GM18511 (cell line): ENCODE data around the gene HELQ.
"Not testable (repeated sequence)": the region's sequence is repeated elsewhere in the genome, so short reads cannot be mapped to it uniquely, and the experiment has no call there.

Source experiments
- ATAC-seq: cut with Tn5 transposase; IDR thresholded peaks from one replicate; pipeline ENCODE4 v1.9.1; 2021; ENCODE audit warnings: mild to moderate bottlenecking, moderate library complexity; ENCODE audit not compliant: unreplicated experiment

HELQ gene

DNA sequence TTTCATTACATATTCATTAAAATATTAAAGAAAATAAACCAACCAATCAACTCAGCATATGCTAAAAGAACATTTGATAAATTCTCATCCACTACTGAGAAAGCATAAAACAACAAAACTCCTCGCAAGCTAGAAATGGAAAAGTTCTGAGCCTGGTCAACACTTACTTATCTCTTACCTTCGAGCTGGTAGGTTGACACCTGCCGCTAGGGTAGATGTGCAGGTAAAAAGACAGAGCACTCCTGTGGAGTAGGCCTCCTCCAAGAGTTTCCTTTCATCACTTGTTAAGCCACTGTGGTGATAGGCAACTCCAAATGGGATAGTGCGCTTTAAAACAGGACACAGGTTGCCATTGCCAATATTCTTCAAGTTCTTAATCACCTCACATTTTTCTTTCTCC is 18.9 kb downstream of the HELQ start:
- ATAC-seq: no peak

DNA sequence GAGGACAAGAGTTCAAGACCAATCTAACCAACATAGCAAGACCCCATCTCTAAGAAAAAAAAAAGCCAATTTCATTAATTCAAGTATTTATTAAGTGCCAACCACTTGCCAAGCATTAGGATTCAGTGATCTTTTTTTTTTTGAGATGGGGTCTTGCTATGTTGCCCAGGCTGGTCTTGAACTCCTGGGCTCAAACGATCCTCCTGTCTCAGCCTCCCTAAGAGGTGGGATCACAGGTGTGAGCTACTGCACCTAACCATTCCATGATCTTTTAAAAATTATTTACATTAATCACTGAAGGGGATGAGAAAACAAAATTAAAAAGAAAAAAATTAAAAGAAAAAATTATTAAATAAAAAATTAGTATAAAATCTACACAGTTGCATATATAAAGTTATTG is 24.4 kb downstream of the HELQ start:
- no peak for ATAC-seq

DNA sequence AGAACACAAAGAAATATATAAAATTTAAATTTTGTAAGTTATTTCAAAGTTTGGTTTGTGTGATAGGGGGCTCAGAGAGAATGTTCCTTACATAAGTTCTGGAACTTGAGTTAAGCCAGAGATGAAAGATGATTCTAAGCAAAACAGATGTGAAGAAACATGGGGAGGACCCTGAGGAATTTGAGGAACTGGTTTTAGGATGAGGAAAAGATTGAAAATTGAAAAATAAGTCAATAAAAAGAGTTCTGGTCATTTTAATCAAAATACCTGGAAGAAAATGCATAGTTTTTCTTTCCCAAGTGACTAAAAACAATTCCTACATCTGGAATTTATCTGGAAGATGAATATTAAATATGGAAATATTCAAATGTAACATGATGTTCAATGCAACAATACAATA is 37.4 kb downstream of the HELQ start:
- no peak for ATAC-seq

DNA sequence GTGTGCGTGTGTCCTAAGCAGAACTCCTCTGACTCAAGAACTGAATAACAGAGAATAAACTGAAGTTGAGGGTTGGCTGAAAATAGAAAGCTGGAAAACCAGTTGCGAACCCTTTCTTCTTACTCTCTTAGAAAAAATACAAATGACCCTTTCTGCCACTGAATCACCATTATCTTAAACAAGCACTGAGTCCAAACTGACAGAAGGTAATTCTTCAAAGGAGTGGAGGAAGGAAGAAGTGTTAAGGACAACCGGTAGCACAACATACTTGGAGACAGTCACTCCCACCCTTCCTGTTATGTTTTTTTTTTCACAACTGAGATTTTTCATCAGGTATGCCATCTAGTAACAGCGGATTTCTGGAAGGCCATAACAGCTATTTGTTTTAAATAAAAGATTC is 38.1 kb downstream of the HELQ start:
- ATAC-seq: no peak

DNA sequence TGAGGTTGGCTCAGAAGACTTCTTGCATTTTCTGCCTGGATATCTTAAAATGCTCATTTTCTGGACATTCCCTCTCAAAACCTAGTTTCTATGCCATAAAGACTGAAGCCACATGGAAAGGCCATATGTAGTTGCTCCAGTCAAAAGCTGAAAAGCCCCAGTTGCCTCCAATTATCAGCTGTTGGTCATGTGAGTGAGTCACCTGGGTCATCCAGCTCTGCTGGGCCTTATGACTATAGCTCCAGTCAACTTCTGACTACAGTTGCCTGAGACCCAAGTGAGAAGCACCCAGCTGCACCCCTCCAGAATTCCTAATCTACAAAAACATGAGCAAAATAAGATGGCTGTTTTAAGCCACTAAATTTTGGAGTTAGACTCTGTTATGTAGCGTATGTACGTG is 41.9 kb downstream of the HELQ start:
- no peak for ATAC-seq

DNA sequence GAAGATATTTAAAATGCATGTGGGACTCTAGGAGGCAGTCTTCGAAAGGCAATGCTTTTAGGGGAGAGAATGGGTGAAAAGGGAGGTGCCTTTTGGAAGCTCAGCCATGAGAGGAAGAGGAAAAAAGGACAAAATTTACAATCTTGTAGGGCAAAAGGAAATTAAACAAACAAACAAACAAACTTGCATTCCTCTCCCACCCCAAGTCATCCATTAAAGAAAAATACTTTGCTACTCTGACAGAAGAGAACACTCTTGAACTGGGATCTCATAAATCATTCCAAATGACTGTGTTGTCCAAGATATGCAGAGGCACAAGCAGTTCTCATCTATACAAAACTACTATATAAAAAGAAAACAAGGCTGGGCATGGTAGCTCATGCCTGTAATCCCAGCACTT is 46.7 kb downstream of the HELQ start:
- ATAC-seq: no peak

DNA sequence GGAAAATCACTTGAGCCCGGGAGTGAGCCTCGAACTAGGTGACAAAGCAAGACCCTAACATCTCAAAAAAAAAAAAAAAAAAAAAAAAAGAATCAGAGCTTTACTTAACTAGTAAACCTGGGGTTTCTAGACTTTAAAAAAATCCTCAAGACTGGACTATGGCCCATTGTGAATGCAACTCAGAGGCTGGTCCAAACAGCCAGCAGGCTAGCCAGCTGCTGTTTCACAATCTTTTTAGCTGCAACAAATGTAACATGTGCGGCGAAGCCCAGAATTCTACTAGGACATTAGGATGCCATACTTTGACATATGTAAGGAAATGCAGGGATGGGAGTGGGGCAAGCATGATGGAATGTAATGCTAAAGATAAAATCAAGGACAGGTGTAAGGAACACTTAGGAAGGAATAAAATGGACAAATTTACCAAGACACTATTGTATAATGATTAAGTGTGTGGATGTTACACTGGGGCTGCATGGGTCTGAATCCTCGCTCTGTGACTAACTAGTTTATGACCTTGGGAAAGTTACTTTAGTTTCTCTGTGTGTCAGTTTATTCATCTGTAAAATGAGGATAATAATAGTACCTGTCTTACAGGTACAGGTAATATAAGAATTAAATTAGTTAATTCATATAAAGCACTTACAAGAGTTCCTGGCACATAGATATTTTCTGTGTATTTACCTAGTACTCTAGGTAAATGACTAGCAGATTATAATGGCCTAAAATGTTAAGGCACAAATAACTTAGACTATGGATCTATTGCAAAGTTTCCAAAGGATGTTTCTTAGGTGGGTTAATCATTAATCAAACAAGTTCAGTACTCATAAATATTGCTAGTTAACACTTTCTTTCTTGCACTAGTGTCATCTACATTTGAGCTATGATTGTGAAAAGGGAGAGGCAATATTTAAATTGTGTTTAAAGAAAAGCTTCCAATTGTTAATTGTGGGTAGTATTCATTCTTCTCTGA is 49.5 kb downstream of the HELQ start:
- ATAC-seq: no peak

DNA sequence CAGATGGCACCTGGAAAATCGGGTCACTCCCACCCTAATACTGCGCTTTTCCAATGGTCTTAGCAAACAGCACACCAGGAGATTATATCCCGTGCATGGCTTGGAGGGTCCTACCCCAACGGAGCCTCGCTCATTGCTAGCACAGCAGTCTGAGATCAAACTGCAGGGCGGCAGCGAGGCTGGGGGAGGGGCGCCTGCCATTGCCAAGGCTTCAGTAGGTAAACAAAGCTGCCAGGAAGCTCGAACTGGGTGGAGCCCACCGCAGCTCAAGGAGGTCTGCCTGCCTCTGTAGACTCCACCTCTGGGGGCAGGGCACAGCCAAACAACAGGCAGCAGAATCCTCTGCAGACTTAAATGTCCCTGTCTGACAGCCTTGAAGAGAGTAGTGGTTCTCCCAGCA is 57.5 kb downstream of the HELQ start:
- not testable (repeated sequence) for ATAC-seq

DNA sequence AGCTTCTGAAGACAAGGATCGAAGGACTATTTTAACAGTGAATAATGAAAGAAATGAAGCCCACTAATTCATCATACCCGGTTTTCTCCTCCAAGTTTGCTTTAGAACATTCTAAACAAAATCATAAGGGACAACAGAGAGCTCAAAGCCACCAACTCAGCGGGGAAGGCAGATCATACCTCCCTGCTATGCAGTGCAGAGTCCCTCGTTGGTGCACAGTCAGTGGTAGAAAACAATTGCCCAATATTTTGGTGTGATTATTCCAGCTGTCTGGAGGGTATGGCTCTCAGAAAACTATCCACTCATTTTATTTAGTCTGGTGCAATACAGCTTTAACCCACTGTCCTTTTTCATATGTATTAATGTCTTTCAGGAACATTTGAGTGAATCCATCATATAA is 61.7 kb downstream of the HELQ start:
- no peak for ATAC-seq

DNA sequence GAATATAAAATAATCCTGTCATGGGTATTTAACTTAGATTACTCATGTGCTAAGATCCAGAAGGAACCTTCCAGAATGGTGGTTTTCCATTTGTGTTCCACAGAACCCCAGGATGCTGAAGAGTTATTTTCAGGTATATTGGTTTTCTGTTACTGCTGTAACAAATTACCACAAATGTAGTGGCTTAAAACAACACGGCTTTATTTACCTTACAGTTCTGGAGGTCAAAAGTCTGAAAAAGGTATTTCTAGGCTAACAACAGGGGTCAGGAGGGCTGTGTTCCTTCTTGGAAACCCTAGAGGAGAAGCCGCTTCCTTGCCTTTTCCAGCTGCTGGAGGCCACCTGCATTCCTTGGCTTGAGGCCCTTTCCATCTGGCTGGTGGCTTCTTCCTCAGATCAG is 63.1 kb downstream of the HELQ start:
- no peak for ATAC-seq

DNA sequence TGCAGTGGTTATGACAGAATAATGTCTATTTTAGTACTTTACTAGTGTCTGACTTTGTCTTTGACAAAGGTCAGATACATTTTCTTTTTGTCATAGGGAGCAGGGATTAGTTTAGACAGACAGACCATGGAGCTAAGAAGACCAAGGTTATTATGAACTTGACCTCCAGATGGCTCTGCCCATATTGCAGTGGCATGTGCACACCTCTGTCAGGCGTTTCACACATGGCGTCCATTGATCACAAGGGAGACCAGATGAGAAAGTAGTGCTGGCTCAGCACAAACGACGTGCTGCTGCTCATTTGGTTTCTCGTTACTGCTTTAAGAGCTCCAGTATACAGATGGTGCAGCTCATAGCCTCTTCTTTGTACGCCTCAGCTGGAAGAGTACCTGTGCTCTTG is 64.7 kb downstream of the HELQ start:
- no peak for ATAC-seq

DNA sequence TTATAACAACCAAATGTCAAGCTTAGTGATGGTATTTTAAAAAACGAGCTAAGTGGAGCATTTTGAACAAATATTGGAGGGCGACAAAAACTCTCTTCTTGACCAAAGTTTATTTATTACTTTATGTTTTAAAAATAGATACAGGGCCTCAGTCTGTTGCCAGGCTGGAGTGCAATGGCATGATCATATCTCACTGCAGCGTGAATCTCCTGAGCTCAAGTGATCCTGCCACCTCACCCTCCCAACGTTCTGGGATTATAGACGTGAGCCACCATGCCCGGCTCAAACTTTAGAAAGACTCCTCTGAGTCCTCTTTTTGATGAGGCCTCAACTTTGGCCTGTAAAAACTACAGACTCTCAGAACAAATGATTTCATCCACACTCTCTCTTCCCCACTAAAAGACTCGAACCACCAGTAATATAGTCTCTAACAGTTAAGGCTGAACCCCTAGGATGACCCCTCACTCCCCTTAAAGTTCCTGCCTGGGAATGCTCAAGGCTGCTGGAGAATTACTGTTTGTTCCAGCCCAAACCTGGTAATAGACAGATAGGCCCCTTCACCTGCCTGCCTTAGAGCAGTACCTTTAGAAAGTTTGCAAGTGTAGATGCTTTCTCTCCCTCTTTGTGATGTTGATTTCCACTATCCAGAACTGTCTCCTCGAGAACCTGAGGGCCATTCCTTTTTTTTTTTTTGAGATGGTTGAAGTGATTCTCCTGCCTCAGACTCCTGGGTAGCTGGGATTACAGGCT is 65.7 kb downstream of the HELQ start:
- ATAC-seq: no peak

DNA sequence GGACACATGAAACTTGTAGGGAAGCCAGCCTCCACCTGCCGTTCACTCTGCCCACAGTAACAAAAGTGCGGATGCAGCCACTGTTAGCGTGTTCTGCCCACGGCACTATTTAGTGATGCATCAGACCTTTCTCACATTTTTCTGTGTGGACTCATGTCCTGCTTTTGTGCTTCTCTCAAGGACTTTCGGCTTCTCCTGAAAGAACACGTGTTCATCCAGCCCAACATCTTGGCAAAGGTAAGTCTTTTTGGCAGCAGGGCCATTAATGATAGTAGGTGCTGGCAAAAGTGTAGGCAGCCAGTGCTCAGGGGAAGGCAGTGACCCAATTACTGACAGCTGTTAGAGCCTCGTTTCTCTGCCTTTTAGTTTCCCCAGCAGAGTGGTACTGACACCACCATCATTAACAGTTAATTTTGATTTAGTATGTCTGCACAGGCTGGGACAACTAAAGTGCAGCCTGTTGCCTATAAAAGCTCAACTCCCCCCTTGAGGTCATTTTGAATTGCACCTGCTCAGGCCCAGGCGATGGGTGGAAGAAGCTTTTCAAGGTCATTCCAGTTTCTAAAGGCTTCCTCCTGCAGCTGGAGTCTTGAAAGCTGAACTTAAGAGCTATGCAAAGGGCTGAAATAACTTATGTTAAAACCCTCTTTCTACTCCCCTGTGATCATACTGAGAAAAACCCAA is 66.4 kb downstream of the HELQ start:
- ATAC-seq: no peak

DNA sequence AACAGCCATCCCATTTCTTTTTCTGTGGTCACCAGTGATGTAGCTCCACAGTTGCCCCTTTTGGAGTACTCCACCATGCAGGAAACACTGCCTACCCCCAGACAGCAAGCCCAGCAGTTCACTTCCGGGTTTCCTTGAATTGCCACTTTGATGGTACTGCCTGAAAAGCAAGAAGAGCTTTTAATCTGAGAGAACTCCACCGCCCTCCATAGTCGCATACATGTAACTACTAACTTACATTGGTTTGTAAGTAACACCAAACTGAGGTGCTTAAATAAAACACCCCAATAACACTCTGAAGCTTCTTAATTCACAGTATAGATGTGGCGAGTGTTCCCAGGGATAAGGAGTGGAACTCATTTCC is 67.3 kb downstream of the HELQ start:
- ATAC-seq: no peak

DNA sequence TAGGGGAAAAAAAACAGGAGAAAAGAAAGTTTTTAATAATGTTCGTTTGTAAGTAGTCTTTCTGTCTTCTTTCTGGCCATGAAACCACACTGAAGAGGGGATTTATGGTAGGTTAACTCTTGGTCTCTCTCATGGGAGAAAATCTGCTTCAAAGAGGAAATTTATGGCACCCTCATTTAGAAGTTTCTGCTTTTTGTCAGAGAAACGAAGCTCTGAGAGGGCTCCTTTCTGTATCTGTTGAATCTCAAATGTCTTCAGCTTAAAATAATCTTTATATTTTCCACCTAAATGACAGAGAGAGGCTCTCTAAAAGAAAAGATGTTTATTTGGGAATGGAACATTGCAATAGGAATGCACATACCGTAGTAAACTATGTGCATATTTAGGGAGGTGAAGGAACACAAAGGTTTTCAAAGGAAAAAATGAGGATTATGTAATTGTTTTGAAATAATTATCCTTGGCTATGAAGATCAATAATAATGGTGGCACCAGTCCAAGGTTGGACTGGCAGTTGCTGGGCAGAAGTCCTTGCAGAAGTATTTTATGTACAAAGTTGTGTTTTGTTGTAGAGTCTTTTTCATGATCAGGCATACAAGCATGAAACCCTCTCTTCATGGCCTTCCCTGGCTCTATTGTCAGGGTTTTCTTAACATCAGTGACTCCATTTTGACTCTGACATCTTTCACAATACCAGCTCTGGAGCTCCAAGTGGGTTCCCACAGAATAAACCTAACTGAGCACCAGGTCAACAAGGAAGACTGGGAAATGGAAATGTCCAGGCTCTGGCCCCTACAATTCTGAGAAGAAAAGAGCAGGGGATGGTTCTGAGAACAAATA is 67.9 kb downstream of the HELQ start:
- no peak for ATAC-seq

DNA sequence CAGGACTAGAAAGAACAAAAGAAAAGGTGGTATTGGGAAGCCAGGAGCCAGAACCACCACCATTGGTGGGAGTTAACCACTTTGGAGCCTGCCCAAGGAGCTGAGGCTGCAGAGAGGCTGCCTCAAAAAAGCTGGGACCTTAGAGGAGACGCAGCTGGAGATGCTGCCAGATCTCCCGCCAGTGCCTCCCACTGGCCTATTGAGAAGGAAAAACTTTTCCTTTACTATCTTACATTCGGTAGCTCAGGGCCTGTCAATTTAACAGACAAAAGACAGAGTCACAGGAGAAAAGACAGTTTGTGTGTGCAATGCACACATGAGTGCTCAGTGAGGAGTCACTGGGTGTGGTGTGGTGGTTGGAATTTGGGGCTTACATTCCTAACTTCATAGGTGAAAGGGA is 68.6 kb downstream of the HELQ start:
- no peak for ATAC-seq

DNA sequence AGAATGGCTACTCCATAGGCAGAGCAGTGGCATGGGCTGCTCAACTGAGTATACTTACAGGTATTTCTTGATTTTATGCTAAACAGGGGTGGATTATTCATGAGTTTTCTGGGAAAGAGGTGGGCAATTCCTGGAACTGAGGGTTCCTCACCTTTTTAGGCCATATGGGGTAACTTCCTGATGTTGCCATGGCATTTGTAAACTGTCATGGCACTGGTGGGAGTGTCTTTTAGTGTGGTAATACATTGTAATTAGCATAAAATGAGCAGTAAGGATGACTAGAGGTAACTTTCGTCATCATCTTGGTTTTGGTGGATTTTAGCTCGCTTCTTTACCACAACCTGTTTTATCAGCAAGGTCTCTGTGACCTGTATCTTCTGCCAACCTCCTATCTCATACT is 72.8 kb downstream of the HELQ start:
- no peak for ATAC-seq

DNA sequence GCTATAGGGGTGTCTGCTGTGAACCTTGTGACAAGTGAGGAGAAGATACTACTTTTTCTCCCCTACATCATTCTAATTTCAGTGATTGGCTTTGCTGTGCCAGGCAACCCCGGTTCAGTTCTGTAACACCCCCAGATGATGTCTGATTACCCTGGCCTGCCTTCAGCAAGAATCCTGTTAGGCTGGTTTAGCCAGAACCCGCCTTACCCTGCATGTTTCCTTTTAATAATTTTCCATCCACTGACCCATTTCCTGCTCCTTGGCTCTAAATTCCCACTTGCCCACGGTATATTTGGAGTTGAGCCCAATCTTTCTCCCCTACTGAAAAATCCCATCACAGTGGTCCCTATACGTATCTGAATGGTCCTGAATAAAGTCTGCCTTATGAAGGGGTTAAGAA is 74.5 kb downstream of the HELQ start:
- ATAC-seq: no peak

DNA sequence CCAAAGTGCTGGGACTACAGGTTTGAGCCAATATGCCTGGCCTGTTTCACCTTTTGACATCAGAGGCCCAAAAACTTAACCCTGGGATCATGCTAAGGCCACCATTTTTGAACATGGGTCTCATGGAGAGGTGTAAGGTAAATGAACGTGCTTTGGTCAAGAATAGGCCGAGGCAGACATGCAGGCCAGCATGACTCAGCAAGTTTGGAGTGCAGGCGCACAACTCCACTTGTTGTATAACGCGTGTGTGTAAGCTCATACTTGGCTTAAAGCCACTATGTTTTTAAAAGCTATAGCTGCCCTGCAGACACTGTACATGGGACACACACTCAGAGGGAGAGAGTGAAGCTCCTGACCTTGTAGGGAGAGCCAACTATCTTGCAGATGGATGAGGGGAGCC is 77.2 kb downstream of the HELQ start:
- ATAC-seq: no peak

DNA sequence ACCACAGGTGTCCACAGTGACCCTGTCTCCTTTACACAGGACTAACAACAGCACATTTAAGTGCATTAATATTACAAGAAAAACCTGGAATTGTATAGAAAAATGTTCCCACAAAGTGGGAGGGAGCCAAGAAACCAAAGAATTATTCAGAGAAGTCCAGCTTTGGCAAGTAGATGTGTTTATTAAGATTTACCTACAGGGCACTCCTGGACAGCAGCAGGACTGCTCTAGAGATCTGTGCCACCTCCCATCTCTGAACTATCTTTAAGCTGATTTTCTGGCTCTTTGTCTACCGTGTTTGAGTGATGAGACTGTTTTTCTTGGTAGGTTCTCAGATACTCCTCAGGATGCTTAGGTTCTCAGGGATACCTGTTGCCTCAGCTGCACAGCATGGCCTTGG is 82.7 kb downstream of the HELQ start:
- no peak for ATAC-seq

DNA sequence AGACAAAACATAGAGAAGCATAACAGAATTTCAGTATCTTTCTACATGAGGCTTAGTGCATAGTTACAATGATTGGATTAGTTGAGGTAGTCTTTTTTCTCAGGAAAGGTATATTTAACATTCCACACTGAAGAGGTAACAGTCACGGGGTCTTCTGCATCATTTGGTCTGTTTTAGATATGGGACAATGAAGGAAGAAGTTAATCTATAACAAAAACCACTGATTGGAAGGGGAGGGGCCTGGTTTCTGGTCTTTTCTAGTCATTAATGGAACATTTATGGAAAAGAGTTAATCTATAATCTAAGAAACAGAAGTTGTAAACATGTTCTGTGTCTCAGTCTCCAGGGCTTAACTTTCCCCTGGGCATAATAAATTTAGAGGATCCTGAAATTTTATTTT is 83.7 kb downstream of the HELQ start:
- ATAC-seq: no peak
